ENCODE data around the gene POLR2B.
"Not testable (repeated sequence)": the region's sequence is repeated elsewhere in the genome, so short reads cannot be mapped to it uniquely, and the experiment has no call there.

The POLR2B gene

DNA sequence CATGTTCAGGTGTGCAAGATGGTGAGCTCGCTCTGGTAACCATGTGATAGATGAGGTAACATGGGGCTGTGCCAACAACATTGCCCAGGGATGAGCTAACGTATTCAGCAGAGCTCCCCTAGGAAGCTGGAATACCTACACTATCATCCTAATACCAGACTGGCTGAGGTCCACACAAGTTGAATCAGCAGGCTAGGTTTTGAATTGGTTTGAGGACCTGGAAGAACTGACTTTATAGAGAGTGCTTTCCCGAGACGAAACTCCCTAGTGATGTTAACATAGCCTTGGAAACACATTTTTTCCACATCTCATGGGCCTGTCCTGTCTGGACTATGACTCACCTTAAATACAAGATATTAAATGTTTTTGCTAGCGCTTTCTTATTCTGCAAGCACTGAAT, 74.8 kb downstream of the POLR2B start:
- no peak for DNase-seq (ENCODE audit: low spot score)

DNA sequence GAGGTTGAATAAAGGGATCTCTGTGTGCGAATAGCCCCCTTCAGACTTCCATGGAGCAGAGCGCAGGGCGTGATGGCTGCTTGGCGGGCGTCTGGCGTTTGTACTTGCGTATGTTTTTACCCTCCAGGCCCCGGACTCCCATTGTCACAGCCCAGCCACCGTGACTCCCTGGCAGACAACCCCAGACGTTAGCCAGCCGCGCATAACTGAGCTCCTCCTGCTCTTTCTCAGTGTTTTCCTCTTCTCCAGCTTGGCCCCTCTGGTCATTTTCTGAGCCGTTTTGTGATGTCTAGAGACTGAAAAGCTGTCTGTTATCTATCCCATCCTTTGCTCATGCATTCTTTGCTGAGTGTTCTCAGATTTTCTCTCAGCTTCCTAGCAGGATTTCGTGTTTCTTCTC, 77.2 kb downstream of the POLR2B start:
- DNase-seq (ENCODE audit: low spot score) = no peak

DNA sequence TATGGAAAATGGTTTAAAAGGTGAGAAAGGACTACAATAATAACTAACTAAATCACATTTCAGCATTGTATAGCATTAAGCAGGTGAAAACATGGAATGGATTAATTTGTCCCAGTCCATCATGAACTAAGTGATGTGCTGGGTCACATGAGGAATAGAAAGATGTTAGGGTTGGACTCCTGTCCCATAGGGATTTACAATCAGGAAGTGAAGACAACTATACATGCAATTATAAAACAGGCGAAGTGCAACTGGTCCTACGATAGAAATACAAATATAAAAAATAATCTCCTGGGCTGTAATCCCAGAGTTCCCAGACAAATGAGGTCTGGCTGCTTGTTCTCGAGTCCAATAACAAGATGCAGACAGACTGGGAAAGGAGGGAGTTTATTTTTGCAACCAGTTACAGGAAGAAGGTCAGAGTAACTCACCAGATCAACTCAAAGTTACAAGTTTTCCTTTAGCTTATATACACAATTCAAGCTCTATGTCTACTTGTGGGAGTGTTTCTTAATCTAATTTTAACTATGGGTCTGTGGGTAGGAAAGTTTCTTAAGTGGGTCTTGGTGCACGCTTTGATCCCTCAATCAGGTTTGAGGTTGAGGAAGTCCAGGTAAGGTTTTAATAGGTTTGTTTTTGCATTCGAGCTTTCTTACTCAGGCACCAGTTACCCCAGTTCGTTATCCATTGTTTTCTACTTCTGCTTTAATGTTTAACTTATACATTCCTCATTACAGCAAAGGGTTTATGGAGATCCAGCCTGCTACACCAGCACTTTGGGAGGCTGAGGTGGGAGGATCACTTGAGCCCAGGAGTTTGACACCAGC, 81.4 kb downstream of the POLR2B start:
- no peak for DNase-seq (ENCODE audit: low spot score)

DNA sequence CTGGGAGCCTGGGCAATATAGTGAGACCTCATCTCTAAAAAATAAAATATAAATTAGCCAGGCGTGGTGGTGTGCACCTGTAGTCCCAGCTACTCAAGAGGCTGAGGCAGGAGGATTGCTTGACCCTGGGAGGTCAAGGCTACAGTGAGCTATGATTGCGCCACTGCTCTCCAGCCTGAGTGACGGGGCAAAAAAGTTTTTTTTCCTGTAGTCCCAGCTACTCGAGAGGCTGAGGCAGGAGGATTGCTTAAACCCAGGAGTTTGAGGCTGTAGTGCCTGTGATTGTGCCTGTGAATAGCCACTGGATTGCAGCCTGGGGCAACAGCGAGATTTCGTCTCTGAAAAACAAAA, 82.0 kb downstream of the POLR2B start:
- not testable (repeated sequence) for DNase-seq (ENCODE audit: low spot score)

DNA sequence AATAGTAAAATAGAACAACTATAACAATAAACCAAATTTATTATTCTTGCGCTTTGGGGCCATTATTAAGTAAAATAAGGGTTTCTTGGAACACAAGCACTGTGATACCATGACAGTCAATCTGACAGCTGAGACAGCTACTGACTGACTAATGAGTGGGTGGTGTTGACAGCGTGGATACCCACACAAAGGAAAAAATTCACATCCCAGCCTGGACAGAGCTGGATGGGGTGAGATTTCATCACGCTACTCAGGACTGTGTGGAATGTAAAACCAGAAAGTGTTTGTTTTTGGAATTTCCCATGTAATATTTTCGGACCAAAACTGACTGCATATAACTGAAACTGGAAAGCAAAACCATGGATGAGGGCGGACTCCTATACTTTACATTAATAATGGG, 82.7 kb downstream of the POLR2B start:
- no peak for DNase-seq (ENCODE audit: low spot score)

DNA sequence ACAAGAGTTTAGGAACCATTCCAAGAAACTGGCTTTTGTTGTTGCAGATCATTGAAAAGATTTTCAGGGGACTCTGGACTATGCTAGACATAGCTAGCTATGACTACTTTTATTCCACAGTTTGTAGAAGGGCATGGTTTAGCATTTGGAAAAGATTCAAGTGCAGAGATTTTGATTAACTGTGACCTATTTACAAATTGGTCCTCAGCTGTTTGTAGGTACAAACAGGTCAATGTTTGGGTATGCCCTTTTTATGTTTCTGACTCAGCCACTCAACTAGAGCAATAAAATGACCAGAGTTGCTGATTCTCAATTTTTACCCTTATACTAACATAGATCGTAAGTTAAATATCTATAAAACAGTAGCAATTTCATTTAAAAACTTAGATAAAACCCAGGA, 84.8 kb downstream of the POLR2B start:
- DNase-seq (ENCODE audit: low spot score) = no peak

DNA sequence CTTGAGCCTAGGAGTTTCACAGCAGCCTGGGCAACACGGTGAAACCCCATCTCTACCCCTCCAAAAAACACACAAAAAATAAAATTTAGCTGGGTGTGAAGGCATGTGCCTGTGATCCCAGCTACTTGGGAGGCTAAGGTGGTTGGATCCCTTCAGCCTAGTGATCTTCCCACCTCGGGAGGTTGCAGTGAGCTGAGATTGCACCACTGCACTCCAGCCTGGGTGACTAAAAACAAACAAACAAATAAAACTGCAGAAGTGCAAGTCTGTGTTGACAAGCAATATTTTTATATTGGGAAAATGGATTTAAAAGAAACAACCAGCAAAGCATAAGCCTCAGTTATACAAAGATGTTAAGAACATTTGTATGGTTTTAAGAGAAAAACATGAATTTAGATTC, 85.4 kb downstream of the POLR2B start:
- DNase-seq (ENCODE audit: low spot score) = no peak

DNA sequence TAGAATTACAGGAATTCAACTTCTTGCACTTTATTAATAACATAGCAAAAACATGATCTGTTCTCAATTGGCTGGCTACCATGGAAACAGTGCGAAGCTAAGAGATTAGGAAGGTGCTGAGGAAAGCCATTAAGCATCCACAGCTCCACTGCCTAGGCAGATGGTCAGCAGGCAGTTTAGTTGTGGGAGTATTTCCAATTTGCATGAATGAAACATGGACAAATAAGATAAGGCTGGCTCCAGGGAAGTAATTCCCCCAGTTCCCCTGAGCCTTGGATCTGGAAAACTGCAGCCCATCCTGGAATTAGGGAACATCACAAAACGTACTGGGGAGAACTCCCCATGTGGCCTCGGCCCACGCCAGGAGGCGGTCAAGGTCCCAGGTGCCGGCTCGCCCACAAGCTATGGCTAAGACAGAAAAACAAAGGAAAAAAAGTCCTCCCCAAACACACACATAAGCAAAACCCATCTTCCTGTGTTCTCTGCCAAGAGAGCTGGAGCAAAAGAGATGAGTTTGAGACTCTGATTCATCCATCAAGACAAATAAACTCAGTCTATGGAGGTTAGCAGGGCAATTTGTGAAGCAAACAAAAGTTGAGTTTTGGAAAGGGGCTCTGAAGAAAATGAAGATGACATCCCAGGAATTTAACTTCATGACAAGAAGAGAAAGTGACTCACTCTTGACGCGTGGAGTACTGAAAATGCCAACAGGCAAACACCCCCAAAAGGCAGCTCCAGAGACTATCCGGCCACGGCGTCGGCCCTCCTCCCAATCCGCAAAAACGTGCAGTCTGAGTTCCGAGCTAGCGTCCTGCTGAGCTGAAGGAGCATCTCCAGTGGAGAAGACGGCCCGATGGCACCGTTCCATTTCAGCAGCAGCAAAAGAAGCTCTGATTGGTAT, 86.4 kb downstream of the POLR2B start:
- DNase-seq (ENCODE audit: low spot score) = no peak

DNA sequence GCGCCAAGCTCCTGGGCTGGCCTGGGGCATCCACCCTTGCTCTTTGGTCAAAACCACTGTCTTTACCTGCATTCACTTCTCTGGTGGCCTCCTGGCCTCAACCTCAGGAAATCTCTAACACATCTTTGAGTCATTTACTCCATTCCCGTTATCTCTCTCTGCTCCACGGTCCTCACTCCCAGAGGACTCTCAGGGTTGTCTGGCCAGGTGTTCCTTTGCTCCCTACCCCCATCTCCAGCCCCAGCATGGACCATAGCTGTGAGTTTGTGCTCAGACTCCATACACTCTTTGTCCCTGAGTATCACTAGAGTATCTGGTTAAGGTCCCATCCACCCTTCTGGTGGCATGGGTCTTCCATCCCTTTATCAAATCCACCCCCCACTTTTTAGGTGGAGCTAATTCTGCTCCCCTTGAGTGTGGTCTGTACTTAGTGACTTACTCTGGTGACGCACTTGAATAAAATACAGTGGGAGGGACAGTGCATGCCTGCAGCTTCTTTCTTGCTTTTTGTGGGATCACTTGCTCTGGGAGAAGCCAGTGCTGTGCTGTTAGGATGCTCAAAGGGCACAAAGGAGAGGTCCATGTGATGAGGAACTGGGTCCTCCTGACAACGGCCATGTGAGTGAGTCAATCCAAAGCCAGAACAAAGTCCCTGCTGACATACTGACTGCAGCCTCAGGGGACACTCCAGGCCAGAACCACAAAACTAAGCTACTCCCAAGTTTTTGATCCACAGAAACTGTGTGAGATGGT, 87.2 kb downstream of the POLR2B start:
- no peak for DNase-seq (ENCODE audit: low spot score)

DNA sequence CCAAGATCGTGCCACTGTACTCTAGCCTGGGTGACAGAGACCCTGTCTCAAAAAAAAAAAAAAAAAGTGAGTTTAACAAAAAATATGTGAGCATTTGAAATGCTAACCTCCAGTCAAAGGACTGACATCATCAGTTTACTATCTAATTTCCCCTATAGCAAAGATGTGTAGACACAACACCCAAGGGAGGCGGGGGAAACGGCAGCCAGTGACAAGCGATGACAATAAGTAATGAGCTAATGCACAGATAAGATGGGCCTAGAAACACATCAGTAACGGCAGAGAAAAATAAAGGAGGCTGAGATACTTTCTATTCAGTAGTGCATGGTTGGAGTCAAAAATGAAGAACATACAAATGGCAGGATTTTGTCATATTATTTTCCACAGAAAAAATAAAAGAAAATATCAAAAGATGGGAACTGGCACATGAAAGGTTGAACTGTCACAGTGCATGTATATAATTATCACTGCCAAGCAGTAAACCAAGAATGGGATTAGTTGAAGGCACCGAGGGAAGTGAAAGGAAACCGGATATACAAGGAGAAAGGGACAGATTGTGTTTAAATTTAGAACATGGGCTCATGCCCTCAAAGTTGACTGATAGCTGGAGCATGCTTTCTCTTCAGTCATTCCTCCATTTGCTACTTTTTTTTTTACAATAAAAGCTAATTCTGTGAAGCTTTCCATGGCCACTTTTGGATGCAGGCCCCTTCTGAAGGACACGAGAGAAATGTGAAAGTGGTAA, 89.7 kb downstream of the POLR2B start:
- no peak for DNase-seq (ENCODE audit: low spot score)

DNA sequence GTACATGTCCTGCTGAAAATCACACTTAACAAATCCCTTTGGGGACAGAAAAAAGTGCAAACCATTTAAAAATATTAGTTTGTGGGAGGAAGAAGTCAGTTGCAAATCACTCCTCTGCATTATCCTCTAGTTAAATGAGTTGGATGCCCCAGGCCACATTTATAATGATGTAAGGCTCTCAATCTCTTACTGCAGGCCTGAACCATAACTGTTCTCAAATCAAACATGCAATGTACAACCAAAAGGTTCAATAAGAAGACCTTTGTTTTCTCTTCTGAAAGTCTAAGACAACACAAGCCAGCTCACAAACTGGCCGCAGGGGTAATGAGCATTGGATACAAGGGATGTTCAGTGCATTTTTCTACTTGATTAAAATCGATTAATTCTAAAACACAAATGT, 91.8 kb downstream of the POLR2B start:
- DNase-seq (ENCODE audit: low spot score) = no peak

DNA sequence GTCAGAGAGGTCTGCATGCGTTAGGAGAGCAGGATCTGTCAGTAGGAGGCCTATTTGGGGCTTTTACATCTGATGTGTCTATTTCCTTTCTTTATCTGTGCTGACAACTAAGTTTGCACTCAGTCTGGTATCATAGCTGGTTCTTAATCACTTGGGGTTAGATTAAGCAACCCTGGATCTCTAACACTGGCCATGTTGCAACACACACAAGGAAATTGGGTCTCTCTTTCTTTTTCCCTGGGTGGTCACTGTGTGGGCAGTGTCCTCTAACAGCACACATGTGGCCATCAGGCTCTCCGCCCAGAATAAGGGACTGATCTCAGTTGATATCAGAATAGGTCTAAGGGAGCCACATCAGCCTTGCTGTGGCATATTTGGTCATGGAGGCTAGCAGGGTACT, 92.6 kb downstream of the POLR2B start:
- DNase-seq (ENCODE audit: low spot score) = no peak

DNA sequence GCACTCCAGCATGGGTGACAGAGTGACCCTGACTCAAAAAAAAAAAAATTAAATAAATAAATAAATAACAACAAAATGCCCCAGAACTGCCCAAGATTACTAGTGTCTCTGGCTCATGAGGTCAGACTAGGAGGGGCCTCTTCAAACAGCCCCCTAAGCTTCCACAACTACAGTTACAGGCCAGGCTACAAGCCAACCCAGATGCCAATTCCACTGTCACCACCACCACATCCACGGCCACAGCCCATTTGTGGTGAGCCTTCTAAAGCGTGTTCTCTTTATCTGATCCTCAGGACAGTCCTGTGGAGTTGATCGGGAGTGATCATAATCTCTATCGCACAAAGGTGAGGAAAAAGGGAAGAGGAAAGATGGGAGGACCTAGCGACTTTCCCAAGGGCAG, 94.9 kb downstream of the POLR2B start:
- DNase-seq (ENCODE audit: low spot score) = no peak

DNA sequence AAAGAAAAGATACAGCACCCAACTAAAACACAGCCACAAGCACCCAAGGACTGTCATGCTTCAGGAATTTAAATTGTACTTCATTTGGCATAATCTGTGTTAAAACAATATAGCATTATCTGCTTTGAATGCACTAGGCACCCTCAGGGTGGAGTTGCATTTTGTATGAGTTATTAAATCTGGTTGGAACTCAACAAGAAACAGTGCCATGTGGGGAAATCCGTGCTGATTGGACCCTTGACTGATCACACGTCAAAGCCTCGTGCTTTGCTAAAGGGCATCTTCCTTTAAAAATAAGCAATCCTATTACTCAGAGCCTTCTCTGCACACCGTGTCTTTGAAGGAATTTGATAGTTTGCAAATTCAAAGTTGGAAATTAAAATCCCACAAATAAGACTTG, 96.0 kb downstream of the POLR2B start:
- no peak for DNase-seq (ENCODE audit: low spot score)

DNA sequence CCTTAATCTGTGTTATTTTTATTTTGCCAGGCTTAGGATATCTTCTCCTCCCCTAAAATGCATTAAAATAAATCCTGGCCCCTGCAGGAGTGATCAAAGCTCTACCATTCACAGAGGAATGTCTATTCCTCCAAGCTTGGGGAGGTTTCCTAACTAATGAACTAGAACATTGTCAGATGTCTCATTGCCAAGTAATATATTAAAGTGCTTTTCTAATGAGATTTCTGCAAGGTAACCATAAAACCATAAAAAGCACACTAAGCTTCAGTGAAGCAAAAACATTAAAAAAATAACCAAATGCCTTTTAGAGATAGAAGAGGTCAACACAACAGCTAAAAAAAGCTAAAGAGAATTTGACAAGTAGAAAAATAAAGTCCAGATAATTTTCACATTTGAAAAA, 96.7 kb downstream of the POLR2B start:
- no peak for DNase-seq (ENCODE audit: low spot score)

DNA sequence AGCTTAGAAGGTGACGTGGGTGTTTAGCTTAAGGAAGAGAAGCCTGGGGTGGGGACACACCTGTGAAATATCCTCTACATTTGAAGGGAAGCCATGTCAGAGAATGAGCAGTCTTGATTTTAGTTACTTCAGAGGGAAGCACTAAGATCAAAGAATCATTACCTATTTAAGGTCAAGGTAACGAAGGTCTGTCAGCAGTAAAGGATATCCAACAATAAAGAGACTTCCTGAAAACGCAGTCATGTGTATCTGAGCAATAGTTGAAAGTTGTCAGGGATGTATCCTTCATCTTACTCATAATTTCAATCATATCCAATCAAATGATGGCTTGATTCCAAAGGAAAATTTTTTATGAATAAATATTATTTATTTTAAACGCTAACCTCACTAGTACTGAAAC, 98.0 kb downstream of the POLR2B start:
- no peak for DNase-seq (ENCODE audit: low spot score)

DNA sequence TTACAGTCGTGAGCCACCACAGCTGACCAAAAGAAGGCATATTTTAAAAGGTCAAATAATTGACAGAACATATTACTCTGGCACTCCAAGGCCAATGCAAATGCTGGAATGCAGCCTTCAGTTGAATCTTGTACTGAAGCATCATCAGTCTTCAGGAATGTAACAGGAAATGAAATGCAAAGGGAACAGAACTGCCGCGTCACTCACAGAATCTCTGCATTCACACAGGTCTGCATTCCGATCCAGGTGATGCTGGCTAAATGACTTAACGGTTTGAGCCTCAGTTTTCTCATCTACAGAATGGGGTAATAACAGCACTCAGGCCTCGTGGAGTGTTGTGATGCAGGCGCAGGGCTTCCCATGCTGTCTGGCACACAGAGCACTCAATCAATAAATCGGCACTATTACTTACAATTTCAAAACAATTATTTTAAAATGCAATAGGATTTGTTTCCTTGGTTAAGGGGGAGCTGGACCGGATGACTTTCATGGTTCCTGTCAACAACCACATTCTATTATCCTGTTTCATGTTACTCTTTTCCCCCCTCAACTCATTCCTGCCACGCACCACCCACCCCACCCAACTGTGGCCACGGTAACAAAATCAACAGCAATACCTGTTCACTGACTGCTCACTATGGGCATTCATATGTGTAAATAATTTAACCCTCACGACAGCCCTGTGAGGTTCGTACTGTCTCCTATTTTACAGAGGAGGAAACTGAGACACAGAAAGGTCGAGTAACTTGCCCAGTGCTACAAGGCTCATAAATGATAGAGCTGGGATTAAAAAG, 99.1 kb downstream of the POLR2B start:
- DNase-seq (ENCODE audit: low spot score) = no peak

DNA sequence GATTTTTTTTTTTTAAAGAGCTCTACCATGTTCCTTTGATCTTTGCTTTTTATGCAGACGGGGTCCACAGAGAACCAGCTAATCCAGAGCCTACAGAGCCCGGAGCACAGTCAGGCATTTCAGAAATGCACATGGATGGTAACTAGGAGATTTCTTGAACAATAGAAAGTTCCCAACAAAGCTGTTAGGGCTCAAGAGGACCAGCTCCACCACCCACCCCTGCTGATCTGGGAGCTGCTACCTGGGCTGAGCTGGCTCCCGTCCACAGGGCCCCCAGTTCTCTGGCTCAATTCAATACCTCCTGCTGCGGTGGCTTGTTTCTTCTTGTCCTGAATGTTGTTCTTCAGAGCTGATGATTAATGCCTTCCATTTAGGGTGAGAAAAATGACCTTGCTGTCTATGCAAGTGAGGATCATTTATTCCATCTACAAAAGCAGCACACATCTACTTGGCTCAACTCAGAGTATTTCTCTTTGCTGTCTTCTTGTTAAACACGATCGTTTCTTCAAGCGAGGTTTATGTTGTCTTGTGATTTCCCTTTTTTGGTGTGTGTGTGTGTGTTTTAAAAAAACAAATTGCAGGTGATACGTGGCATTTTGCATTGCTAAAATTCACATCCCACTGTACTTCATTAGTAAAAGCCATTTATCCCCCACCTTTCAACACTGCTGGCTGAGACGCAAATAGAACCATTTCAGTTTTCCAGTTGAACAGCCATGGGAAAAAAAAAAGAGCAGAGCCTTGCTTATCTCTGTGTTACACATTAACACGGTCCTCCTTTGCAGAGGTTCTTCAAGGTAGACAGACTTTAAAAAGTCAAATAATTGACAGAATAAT, 100.2 kb downstream of the POLR2B start:
- DNase-seq (ENCODE audit: low spot score) = no peak

All from CD4-positive, alpha-beta T cell treated with Interleukin-15 for 4 hours (primary cell).